ENCODE data around the gene SERINC5.
"Not testable (repeated sequence)": the region's sequence is repeated elsewhere in the genome, so short reads cannot be mapped to it uniquely, and the experiment has no call there.

Gene SERINC5

GRCh38 chr5:80277191-80277590 lies 21.3 kb upstream of the SERINC5 start:
- no peak overlapping the region for H3K27ac ChIP-seq (replicated peaks)
- no peak overlapping the region for H3K4me3 ChIP-seq (replicated peaks; ENCODE audit: insufficient read depth, low read length)
- DNase-seq (ENCODE audit: low read depth in 1 of 2, low spot score in 1 of 2), result no peak
- no peak for TF ChIP-seq CTCF (IDR thresholded peaks at IDR 0.05; ENCODE audit: insufficient read depth, low read length)
- TF ChIP-seq GABPA (IDR thresholded peaks at IDR 0.05; ENCODE audit: low read depth), result no peak
- TF ChIP-seq POLR2AphosphoS5 (IDR thresholded peaks at IDR 0.05; ENCODE audit: low read depth), result no peak
- H3K27me3 ChIP-seq (ENCODE audit: insufficient read depth, poor library complexity, severe bottlenecking), result no peaks in the 10 kb centered on the region

GRCh38 chr5:80276186-80276585 lies 20.3 kb upstream of the SERINC5 start:
- no peak for DNase-seq (ENCODE audit: low read depth in 1 of 2, low spot score in 1 of 2)
- Histone ChIP-seq H3K27ac (replicated peaks) (no peak overlapping the region), H3K27me3 (ENCODE audit: insufficient read depth, poor library complexity, severe bottlenecking) (no peaks in the 10 kb centered on the region), H3K4me3 (replicated peaks; ENCODE audit: insufficient read depth, low read length) (no peak overlapping the region)
- TF ChIP-seq CTCF (IDR thresholded peaks at IDR 0.05; ENCODE audit: insufficient read depth, low read length), result no peak
- TF ChIP-seq POLR2AphosphoS5 (IDR thresholded peaks at IDR 0.05; ENCODE audit: low read depth), result no peak
- no peak for TF ChIP-seq GABPA (IDR thresholded peaks at IDR 0.05; ENCODE audit: low read depth)
- TF ChIP-seq SPI1 (IDR thresholded peaks at IDR 0.05; ENCODE audit: borderline replicate concordance, low read depth), result no peak
- TF ChIP-seq REST (IDR thresholded peaks at IDR 0.05; ENCODE audit: insufficient replicate concordance, low read depth), result no peak

- TF ChIP-seq CTCF (IDR thresholded peaks at IDR 0.05; ENCODE audit: insufficient read depth, low read length), result no peak
- no peak for TF ChIP-seq REST (IDR thresholded peaks at IDR 0.05; ENCODE audit: insufficient replicate concordance, low read depth)
- TF ChIP-seq GABPA (IDR thresholded peaks at IDR 0.05; ENCODE audit: low read depth), result no peak
- no peak for TF ChIP-seq SPI1 (IDR thresholded peaks at IDR 0.05; ENCODE audit: borderline replicate concordance, low read depth)
- TF ChIP-seq POLR2AphosphoS5 (IDR thresholded peaks at IDR 0.05; ENCODE audit: low read depth), result no peak
- no peaks in the 10 kb centered on the region for H3K27me3 ChIP-seq (ENCODE audit: insufficient read depth, poor library complexity, severe bottlenecking)
- peak in 1 of 2 experiments; percentile 14 for DNase-seq (ENCODE audit: low read depth in 1 of 2, low spot score in 1 of 2)
- no peak overlapping the region for H3K4me3 ChIP-seq (replicated peaks; ENCODE audit: insufficient read depth, low read length)
- no peak overlapping the region for H3K27ac ChIP-seq (replicated peaks)
Measured at GRCh38 chr5:80275347-80275746, 19.5 kb upstream of the SERINC5 start.

- H3K27ac ChIP-seq (replicated peaks), result peak overlapping the region; percentile 55
- H3K4me3 ChIP-seq (replicated peaks; ENCODE audit: insufficient read depth, low read length); H3K27me3 ChIP-seq (ENCODE audit: insufficient read depth, poor library complexity, severe bottlenecking); DNase-seq (ENCODE audit: low read depth in 1 of 2, low spot score in 1 of 2): not testable (repeated sequence)
Measured at GRCh38 chr5:80270543-80270942, 14.7 kb upstream of the SERINC5 start.
